Natural killer cell (primary cell): Measurements from ENCODE around the gene MAPKAP1. TPM values are rescaled to one million over a fixed set of nuclear protein-coding genes. Genes with fewer than 3 reads are reported as not detected.

Source experiments
- ATAC-seq, 3 donors: fragments of 150-1000 bp in 2 of 3; fragments of 200-7000 bp in 1 of 3; cut with Tn5 transposase; 1 replicate in 1 of 3; 2 replicates in 2 of 3; pipeline ENCODE4 v1.10.0; 2021; ENCODE audit warnings: mild to moderate bottlenecking in 2 of 3, moderate library complexity in 2 of 3
- DNase-seq, 2 donors: peaks; one replicate each; pipeline versions ENCODE4 v3.0.0 to v3.0.0-alpha.2; 2013 to 2021; ENCODE audit warnings: mixed read lengths in 1 of 2
- H3K27ac ChIP-seq: one replicate; pipeline ENCODE4 v1.5.1; 2013; ENCODE audit warnings: mild to moderate bottlenecking, low read length
- H3K27me3 ChIP-seq: one replicate; pipeline ENCODE4 v1.6.1; 2013; ENCODE audit warnings: low read length; ENCODE audit not compliant: control insufficient read depth, insufficient read depth
- H3K36me3 ChIP-seq: one replicate; pipeline ENCODE4 v1.6.1; 2013; ENCODE audit warnings: low read length; ENCODE audit not compliant: control insufficient read depth, insufficient read depth
- H3K4me1 ChIP-seq: one replicate; pipeline ENCODE4 v1.6.1; 2013; ENCODE audit warnings: low read length; ENCODE audit not compliant: control insufficient read depth, insufficient read depth
- H3K4me3 ChIP-seq: one replicate; pipeline ENCODE4 v1.5.1; 2013; ENCODE audit warnings: low read length
- H3K9me3 ChIP-seq: one replicate; pipeline ENCODE4 v1.6.1; 2013; ENCODE audit warnings: low read length; ENCODE audit not compliant: control insufficient read depth, insufficient read depth
- H3K27ac Mint-ChIP-seq, 2 donors: one replicate each; pipeline ENCODE4 v1.8.0; 2022; ENCODE audit warnings: mild to moderate bottlenecking in 2 of 2, mixed read lengths in 2 of 2, moderate library complexity in 1 of 2
- H3K27me3 Mint-ChIP-seq, 2 donors: one replicate each; pipeline ENCODE4 v1.8.0; 2022; ENCODE audit warnings: low read depth in 2 of 2, mixed read lengths in 2 of 2
- H3K36me3 Mint-ChIP-seq: one replicate; pipeline ENCODE4 v1.8.0; 2022; ENCODE audit warnings: mixed read lengths
- H3K4me1 Mint-ChIP-seq, 2 donors: one replicate each; pipeline ENCODE4 v1.8.0; 2022; ENCODE audit warnings: mixed read lengths in 2 of 2
- H3K4me3 Mint-ChIP-seq: one replicate; pipeline ENCODE4 v1.8.0; 2022; ENCODE audit warnings: mild to moderate bottlenecking, moderate library complexity, mixed read lengths
- H3K9me3 Mint-ChIP-seq, 2 donors: one replicate each; pipeline ENCODE4 v1.8.0; 2022; ENCODE audit warnings: mixed read lengths in 2 of 2
- CTCF ChIP-seq: fragments of 200-600 bp; IDR thresholded peaks from one replicate; pipeline ENCODE4 v1.8.0; 2022; ENCODE audit warnings: antibody characterized with exemption
- WGBS: methylation state at CpG from one replicate; pipeline ENCODE4 v1.1.7; 2013; ENCODE audit warnings: missing lambda C conversion rate; ENCODE audit not compliant: insufficient coverage; 5-methylcytosine and 5-hydroxymethylcytosine counted together
- intact Hi-C: fragments of 100-400 bp; cut with micrococcal nuclease; formaldehyde crosslinking; loops from one replicate; pipeline ENCODE4 v1.14.2; 2022
- total RNA-seq, 4 donors: library from RNA; stranded (reverse); fragments of 120-200 nt in 1 of 4; gene quantifications; one replicate each; pipeline versions ENCODE4 v1.2.3 to v1.2.4, GENCODE V29; 2013 to 2022

Gene MAPKAP1
- total RNA-seq, 3 donors from 2014 or later (not counting 1 experiment from before 2014, with no cell fraction given), result 51.1 to 73.0 (median 58.8) TPM

- no peak for DNase-seq
- H3K27ac ChIP-seq, result no peak overlapping the region
- no peak overlapping the region for H3K27ac Mint-ChIP-seq
- TF ChIP-seq CTCF, result no peak
- H3K36me3 ChIP-seq, result no peaks in the 10 kb centered on the region
- H3K9me3 Mint-ChIP-seq, result no peaks in the 10 kb centered on the region
- WGBS, result 100% methylated on average over 1 of the region's 1 CpG
- no peaks in the 10 kb centered on the region for H3K4me1 ChIP-seq
- H3K27me3 Mint-ChIP-seq, result no peaks in the 10 kb centered on the region
- no peaks in the 10 kb centered on the region for H3K36me3 Mint-ChIP-seq
- intact Hi-C loops, result no loop called here
- H3K9me3 ChIP-seq, result no peaks in the 10 kb centered on the region
- no peak overlapping the region for H3K4me3 ChIP-seq
- H3K4me1 Mint-ChIP-seq, result no peaks in the 10 kb centered on the region
- H3K27me3 ChIP-seq, result no peaks in the 10 kb centered on the region
- no peak for ATAC-seq
- no peak overlapping the region for H3K4me3 Mint-ChIP-seq
Measured at GRCh38 chr9:125497906-125498305, 209.1 kb downstream of the MAPKAP1 start.

- H3K4me1 Mint-ChIP-seq, result no peaks in the 10 kb centered on the region
- no peaks in the 10 kb centered on the region for H3K4me1 ChIP-seq
- no peaks in the 10 kb centered on the region for H3K36me3 ChIP-seq
- H3K4me3 ChIP-seq, result no peak overlapping the region
- no peaks in the 10 kb centered on the region for H3K27me3 ChIP-seq
- no peak for ATAC-seq
- TF ChIP-seq CTCF, result no peak
- H3K27ac Mint-ChIP-seq, result no peak overlapping the region
- H3K9me3 Mint-ChIP-seq, result no peaks in the 10 kb centered on the region
- no peaks in the 10 kb centered on the region for H3K36me3 Mint-ChIP-seq
- H3K4me3 Mint-ChIP-seq, result no peak overlapping the region
- H3K9me3 ChIP-seq, result no peaks in the 10 kb centered on the region
- intact Hi-C loops, result no loop called here
- H3K27ac ChIP-seq, result no peak overlapping the region
- DNase-seq, result no peak
- no peaks in the 10 kb centered on the region for H3K27me3 Mint-ChIP-seq
Measured at GRCh38 chr9:125497478-125497877, 209.5 kb downstream of the MAPKAP1 start.

GRCh38 chr9:125496313-125496834, 210.6 kb downstream of the MAPKAP1 start:
- intact Hi-C loops, result no loop called here
- no peaks in the 10 kb centered on the region for H3K9me3 ChIP-seq
- Mint-ChIP-seq H3K36me3 (no peaks in the 10 kb centered on the region), H3K27ac (no peak overlapping the region), H3K27me3 (no peaks in the 10 kb centered on the region), H3K9me3 (no peaks in the 10 kb centered on the region), H3K4me1 (no peaks in the 10 kb centered on the region), H3K4me3 (no peak overlapping the region)
- no peak for ATAC-seq
- H3K27me3 ChIP-seq, result no peaks in the 10 kb centered on the region
- WGBS, result 97% methylated on average over 3 of the region's 7 CpGs
- no peak overlapping the region for H3K4me3 ChIP-seq
- no peaks in the 10 kb centered on the region for H3K4me1 ChIP-seq
- no peak overlapping the region for H3K27ac ChIP-seq
- DNase-seq, result no peak
- H3K36me3 ChIP-seq, result no peaks in the 10 kb centered on the region
- TF ChIP-seq CTCF, result no peak
